HS-5 (cell line): ENCODE data around the gene USP17L15.
"Not testable (repeated sequence)": the region's sequence is repeated elsewhere in the genome, so short reads cannot be mapped to it uniquely, and the experiment has no call there.

ENCODE experiments used
- DNase-seq: peaks from one replicate; pipeline ENCODE4 v3.0.0-alpha.2; 2012; ENCODE audit warnings: low read depth

The USP17L15 gene, protein sequence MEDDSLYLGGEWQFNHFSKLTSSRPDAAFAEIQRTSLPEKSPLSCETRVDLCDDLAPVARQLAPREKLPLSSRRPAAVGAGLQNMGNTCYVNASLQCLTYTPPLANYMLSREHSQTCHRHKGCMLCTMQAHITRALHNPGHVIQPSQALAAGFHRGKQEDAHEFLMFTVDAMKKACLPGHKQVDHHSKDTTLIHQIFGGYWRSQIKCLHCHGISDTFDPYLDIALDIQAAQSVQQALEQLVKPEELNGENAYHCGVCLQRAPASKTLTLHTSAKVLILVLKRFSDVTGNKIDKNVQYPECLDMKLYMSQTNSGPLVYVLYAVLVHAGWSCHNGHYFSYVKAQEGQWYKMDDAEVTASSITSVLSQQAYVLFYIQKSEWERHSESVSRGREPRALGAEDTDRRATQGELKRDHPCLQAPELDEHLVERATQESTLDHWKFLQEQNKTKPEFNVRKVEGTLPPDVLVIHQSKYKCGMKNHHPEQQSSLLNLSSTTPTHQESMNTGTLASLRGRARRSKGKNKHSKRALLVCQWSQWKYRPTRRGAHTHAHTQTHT

DNA sequence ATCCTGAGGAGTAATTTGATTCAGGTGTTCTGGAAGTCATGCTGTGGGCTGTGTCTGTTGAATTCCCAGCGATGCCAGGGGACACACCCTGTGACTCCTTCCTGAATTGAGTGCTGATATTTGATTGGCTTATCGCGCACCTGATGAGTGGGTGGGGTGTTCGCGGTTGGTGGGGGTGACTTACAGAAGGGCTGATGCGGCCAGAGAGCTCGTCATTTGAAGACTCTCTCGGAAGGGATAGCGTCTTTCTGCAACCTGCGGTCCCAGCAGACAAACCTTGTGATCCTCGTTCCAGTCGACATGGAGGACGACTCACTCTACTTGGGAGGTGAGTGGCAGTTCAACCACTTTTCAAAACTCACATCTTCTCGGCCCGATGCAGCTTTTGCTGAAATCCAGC is at the start of gene USP17L15:
USP17L15 (plus strand) TSS at position 301 of the 400 bp plus-strand sequence; CDS start at position 301, 0 bp downstream.
- DNase-seq = not testable (repeated sequence)

DNA sequence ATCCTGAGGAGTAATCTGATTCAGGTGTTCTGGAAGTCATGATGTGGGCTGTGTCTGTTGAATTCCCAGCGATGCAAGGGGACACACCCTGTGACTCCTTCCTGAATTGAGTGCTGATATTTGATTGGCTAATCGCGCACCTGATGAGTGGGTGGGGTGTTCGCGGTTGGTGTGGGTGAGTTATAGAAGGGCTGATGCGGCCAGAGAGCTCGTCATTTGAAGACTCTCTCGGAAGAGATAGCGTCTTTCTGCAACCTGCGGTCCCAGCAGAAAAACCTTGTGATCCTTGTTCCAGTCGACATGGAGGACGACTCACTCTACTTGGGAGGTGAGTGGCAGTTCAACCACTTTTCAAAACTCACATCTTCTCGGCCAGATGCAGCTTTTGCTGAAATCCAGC is 23.8 kb upstream of the USP17L15 start, which contains the start of gene USP17L10:
USP17L10 (plus strand) TSS at position 301 of the 400 bp plus-strand sequence; CDS start at position 301, 0 bp downstream.
- not testable (repeated sequence) for DNase-seq

DNA sequence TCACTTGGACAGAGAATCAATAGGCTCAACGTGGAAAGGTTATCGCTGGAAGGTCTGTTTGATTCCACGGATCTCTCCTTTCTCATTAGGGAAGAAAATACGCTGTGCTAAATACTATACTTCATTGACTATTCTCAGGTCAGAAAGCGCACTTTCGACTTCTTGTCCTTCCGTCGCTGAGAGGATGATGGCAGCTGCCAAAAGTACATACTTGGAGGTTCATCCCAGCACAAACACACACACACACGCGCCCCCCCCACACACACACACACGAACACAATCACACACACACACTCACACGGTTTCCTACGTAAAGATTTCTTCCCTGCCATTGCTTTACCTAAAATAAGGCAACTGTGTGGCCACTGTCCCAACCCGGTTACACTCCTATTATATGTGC is 19.5 kb upstream of the USP17L15 start:
- not testable (repeated sequence) for DNase-seq

DNA sequence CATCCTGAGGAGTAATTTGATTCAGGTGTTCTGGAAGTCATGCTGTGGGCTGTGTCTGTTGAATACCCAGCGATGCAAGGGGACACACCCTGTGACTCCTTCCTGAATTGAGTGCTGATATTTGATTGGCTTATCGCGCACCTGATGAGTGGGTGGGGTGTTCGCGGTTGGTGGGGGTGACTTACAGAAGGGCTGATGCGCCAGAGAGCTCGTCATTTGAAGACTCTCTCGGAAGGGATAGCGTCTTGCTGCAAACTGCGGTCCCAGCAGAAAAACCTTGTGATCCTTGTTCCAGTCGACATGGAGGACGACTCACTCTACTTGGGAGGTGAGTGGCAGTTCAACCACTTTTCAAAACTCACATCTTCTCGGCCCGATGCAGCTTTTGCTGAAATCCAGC is 19.1 kb upstream of the USP17L15 start, which contains the start of gene USP17L11:
USP17L11 (plus strand) TSS at position 301 of the 400 bp plus-strand sequence; CDS start at position 301, 0 bp downstream.
- not testable (repeated sequence) for DNase-seq

DNA sequence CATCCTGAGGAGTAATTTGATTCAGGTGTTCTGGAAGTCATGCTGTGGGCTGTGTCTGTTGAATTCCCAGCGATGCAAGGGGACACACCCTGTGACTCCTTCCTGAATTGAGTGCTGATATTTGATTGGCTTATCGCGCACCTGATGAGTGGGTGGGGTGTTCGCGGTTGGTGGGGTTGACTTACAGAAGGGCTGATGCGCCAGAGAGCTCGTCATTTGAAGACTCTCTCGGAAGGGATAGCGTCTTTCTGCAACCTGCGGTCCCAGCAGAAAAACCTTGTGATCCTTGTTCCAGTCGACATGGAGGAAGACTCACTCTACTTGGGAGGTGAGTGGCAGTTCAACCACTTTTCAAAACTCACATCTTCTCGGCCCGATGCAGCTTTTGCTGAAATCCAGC is 14.3 kb upstream of the USP17L15 start, which contains the start of gene USP17L12:
USP17L12 (plus strand) TSS at position 301 of the 400 bp plus-strand sequence; CDS start at position 301, 0 bp downstream.
- not testable (repeated sequence) for DNase-seq

DNA sequence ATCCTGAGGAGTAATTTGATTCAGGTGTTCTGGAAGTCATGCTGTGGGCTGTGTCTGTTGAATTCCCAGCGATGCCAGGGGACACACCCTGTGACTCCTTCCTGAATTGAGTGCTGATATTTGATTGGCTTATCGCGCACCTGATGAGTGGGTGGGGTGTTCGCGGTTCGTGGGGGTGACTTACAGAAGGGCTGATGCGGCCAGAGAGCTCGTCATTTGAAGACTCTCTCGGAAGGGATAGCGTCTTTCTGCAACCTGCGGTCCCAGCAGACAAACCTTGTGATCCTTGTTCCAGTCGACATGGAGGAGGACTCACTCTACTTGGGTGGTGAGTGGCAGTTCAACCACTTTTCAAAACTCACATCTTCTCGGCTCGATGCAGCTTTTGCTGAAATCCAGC is 9.6 kb upstream of the USP17L15 start, which contains the start of gene USP17L13:
USP17L13 (plus strand) TSS at position 301 of the 400 bp plus-strand sequence; CDS start at position 301, 0 bp downstream.
- DNase-seq = not testable (repeated sequence)

DNA sequence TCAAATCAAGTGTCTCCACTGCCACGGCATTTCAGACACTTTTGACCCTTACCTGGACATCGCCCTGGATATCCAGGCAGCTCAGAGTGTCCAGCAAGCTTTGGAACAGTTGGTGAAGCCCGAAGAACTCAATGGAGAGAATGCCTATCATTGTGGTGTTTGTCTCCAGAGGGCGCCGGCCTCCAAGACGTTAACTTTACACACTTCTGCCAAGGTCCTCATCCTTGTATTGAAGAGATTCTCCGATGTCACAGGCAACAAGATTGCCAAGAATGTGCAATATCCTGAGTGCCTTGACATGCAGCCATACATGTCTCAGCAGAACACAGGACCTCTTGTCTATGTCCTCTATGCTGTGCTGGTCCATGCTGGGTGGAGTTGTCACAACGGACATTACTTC is 3.9 kb upstream of the USP17L15 start:
- DNase-seq = not testable (repeated sequence)

DNA sequence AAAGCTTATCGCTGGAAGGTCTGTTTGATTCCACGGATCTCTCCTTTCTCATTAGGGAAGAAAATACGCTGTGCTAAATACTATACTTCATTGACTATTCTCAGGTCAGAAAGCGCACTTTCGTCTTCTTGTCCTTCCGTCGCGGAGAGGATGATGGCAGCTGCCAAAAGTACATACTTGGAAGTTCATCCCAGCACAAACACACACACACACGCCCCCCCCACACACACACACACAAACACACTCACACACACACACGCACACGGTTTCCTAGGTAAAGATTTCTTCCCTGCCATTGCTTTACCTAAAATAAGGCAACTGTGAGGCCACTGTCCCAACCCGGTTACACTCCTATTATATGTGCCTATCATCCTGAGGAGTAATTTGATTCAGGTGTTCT is 4.3 kb downstream of the USP17L15 start:
- DNase-seq = not testable (repeated sequence)

DNA sequence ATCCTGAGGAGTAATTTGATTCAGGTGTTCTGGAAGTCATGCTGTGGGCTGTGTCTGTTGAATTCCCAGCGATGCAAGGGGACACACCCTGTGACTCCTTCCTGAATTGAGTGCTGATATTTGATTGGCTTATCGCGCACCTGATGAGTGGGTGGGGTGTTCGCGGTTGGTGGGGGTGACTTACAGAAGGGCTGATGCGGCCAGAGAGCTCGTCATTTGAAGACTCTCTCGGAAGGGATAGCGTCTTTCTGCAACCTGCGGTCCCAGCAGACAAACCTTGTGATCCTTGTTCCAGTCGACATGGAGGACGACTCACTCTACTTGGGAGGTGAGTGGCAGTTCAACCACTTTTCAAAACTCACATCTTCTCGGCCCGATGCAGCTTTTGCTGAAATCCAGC is 9.4 kb downstream of the USP17L15 start, which contains the start of gene USP17L17:
USP17L17 (plus strand) TSS at position 301 of the 400 bp plus-strand sequence; CDS start at position 301, 0 bp downstream.
- DNase-seq = not testable (repeated sequence)

DNA sequence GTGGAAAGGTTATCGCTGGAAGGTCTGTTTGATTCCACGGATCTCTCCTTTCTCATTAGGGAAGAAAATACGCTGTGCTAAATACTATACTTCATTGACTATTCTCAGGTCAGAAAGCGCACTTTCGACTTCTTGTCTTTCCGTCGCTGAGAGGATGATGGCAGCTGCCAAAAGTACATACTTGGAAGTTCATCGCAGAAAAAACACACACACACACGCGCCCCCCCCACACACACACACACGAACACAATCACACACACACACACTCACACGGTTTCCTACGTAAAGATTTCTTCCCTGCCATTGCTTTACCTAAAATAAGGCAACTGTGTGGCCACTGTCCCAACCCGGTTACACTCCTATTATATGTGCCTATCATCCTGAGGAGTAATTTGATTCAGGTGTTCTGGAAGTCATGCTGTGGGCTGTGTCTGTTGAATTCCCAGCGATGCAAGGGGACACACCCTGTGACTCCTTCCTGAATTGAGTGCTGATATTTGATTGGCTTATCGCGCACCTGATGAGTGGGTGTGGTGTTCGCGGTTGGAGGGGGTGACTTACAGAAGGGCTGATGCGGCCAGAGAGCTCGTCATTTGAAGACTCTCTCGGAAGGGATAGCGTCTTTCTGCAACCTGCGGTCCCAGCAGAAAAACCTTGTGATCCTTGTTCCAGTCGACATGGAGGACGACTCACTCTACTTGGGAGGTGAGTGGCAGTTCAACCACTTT is 13.9 kb downstream of the USP17L15 start, which contains the start of gene USP17L18:
USP17L18 (plus strand) TSS at position 678 of the 728 bp plus-strand sequence; CDS start at position 678, 0 bp downstream.
- DNase-seq = not testable (repeated sequence)

DNA sequence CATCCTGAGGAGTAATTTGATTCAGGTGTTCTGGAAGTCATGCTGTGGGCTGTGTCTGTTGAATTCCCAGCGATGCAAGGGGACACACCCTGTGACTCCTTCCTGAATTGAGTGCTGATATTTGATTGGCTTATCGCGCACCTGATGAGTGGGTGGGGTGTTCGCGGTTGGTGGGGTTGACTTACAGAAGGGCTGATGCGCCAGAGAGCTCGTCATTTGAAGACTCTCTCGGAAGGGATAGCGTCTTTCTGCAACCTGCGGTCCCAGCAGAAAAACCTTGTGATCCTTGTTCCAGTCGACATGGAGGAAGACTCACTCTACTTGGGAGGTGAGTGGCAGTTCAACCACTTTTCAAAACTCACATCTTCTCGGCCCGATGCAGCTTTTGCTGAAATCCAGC is 18.9 kb downstream of the USP17L15 start, which contains the start of gene USP17L19:
USP17L19 (plus strand) TSS at position 301 of the 400 bp plus-strand sequence; CDS start at position 301, 0 bp downstream.
- not testable (repeated sequence) for DNase-seq

DNA sequence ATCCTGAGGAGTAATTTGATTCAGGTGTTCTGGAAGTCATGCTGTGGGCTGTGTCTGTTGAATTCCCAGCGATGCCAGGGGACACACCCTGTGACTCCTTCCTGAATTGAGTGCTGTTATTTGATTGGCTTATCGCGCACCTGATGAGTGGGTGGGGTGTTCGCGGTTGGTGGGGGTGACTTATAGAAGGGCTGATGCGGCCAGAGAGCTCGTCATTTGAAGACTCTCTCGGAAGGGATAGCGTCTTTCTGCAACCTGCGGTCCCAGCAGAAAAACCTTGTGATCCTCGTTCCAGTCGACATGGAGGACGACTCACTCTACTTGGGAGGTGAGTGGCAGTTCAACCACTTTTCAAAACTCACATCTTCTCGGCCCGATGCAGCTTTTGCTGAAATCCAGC is 23.6 kb downstream of the USP17L15 start, which contains the start of gene USP17L20:
USP17L20 (plus strand) TSS at position 301 of the 400 bp plus-strand sequence; CDS start at position 301, 0 bp downstream.
- not testable (repeated sequence) for DNase-seq

DNA sequence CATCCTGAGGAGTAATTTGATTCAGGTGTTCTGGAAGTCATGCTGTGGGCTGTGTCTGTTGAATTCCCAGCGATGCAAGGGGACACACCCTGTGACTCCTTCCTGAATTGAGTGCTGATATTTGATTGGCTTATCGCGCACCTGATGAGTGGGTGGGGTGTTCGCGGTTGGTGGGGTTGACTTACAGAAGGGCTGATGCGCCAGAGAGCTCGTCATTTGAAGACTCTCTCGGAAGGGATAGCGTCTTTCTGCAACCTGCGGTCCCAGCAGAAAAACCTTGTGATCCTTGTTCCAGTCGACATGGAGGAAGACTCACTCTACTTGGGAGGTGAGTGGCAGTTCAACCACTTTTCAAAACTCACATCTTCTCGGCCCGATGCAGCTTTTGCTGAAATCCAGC is 28.4 kb downstream of the USP17L15 start, which contains the start of gene USP17L21:
USP17L21 (plus strand) TSS at position 301 of the 400 bp plus-strand sequence; CDS start at position 301, 0 bp downstream.
- DNase-seq = not testable (repeated sequence)

DNA sequence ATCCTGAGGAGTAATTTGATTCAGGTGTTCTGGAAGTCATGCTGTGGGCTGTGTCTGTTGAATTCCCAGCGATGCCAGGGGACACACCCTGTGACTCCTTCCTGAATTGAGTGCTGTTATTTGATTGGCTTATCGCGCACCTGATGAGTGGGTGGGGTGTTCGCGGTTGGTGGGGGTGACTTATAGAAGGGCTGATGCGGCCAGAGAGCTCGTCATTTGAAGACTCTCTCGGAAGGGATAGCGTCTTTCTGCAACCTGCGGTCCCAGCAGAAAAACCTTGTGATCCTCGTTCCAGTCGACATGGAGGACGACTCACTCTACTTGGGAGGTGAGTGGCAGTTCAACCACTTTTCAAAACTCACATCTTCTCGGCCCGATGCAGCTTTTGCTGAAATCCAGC is 33.1 kb downstream of the USP17L15 start, which contains the start of gene USP17L22:
USP17L22 (plus strand) TSS at position 301 of the 400 bp plus-strand sequence; CDS start at position 301, 0 bp downstream.
- not testable (repeated sequence) for DNase-seq

DNA sequence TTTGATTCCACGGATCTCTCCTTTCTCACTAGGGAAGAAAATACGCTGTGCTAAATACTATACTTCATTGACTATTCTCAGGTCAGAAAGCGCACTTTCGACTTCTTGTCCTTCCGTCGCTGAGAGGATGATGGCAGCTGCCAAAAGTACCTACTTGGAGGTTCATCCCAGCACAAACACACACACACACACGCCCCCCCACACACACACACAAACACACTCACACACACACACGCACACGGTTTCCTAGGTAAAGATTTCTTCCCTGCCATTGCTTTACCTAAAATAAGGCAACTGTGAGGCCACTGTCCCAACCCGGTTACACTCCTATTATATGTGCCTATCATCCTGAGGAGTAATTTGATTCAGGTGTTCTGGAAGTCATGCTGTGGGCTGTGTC is 37.5 kb downstream of the USP17L15 start:
- not testable (repeated sequence) for DNase-seq
